ENCODE results near the gene SUPT7L. TPM values are rescaled to one million over a fixed set of nuclear protein-coding genes. Genes with fewer than 3 reads are reported as not detected.

SUPT7L gene
- total and polyA plus RNA-seq, 7 donors = 7.2 to 27.1 (median 19.7) TPM

DNA sequence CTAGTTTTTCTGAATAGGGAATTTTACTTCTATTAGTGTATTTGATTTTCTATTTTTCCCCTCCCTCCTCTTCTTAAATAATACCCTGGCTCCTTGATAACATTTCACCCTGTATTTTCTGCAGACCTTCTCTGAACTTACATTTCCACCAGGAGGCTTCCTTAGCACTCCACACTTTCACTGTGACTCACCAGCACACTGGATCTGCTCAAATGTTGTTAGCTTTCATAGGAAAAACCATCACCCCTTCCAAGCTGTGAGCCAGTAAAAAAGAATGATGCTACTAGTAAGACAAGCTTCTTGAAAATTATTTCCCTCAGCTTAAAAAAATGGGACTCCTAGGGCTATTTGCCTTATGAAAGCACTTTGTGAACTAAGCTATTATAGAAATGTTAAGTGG lies 16.1 kb downstream of the SUPT7L start:
- H3K27ac ChIP-seq = no peak overlapping the region
- H3K9me3 ChIP-seq = no peaks in the 10 kb centered on the region
- intact Hi-C loops (cut with DNase I) = no loop called here
- no peak for TF ChIP-seq POLR2A (IDR thresholded peaks at IDR 0.05)
- TF ChIP-seq, protein P1, sequence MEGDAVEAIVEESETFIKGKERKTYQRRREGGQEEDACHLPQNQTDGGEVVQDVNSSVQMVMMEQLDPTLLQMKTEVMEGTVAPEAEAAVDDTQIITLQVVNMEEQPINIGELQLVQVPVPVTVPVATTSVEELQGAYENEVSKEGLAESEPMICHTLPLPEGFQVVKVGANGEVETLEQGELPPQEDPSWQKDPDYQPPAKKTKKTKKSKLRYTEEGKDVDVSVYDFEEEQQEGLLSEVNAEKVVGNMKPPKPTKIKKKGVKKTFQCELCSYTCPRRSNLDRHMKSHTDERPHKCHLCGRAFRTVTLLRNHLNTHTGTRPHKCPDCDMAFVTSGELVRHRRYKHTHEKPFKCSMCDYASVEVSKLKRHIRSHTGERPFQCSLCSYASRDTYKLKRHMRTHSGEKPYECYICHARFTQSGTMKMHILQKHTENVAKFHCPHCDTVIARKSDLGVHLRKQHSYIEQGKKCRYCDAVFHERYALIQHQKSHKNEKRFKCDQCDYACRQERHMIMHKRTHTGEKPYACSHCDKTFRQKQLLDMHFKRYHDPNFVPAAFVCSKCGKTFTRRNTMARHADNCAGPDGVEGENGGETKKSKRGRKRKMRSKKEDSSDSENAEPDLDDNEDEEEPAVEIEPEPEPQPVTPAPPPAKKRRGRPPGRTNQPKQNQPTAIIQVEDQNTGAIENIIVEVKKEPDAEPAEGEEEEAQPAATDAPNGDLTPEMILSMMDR (IDR thresholded peaks at IDR 0.05) = no peak
- no peak for TF ChIP-seq EP300 (IDR thresholded peaks at IDR 0.05)
- TF ChIP-seq POLR2AphosphoS5 (IDR thresholded peaks at IDR 0.05) = no peak
- no peak for DNase-seq
- no peaks in the 10 kb centered on the region for H3K27me3 ChIP-seq
- H3K36me3 ChIP-seq = peaks cover 10 to 100% (median 44%) of the 10 kb centered on the region in 4 donors
- no peaks in the 10 kb centered on the region for H3K4me1 ChIP-seq
- no peak overlapping the region for H3K4me3 ChIP-seq

DNA sequence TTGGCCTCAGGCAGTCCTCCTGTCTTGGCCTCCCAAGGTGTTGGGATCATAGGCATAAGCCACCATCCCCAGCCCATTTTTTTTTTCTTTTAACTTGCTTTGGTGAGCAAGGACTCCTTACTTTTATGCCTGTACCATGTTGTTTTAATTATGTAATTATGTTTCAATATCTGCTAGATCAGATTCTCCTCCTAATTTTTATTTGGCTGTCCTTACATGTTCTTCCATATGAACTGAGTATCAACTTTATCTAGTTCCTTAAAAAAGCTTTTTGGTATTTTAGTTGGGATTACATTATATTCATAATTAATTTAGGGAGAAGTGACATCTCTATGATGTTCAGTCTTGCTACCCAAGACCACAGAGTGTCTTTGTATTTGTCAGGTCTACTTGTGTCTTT lies 18.2 kb downstream of the SUPT7L start:
- DNase-seq = no peak
- intact Hi-C loops (cut with DNase I) = no loop called here
- peaks cover 5 to 100% (median 45%) of the 10 kb centered on the region in 4 donors for H3K36me3 ChIP-seq

DNA sequence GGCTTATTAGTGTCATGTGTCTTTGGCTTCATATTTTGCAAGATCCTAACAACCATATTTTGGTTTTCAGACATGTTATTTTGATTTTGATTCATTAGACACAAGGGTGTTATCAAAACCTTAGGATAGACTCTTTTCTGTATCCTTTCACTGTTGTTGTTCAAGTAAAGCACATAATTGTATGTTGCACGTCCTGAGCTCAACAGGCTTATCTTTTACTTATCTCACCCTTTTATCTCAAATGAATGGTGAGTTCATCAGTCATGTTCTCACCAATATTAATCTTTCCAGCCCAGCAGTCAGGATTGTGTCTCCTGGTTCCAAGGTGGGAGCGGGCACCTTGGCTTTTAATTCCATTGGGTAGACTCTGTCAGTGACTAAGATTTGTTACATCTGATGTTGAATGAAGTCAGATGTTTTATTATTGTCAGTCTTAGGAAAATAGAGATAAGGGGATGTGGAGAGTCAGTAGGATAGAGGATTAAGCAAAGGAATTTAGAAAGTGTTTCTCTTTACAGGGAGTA lies 22.6 kb downstream of the SUPT7L start:
- Histone ChIP-seq H3K9me3 (no peaks in the 10 kb centered on the region), H3K27me3 (no peaks in the 10 kb centered on the region), H3K27ac (no peak overlapping the region), H3K36me3 (peaks cover 28 to 100% (median 53%) of the 10 kb centered on the region in 4 donors), H3K4me3 (no peak overlapping the region), H3K4me1 (no peaks in the 10 kb centered on the region)
- DNase-seq = no peak
- WGBS, 2 donors = 88 to 93% methylated on average over 2 of the region's 2 CpGs
- TF ChIP-seq, protein P1 (IDR thresholded peaks at IDR 0.05) = no peak
- TF ChIP-seq POLR2A (IDR thresholded peaks at IDR 0.05) (no peak), POLR2AphosphoS5 (IDR thresholded peaks at IDR 0.05) (no peak), EP300 (IDR thresholded peaks at IDR 0.05) (no peak)
- intact Hi-C loops (cut with DNase I) = no loop called here

More for the DNA sequence above, 18.2 kb downstream of the SUPT7L start:
- H3K9me3 ChIP-seq = no peaks in the 10 kb centered on the region
- no peak overlapping the region for H3K4me3 ChIP-seq
- H3K27ac ChIP-seq = no peak overlapping the region
- no peaks in the 10 kb centered on the region for H3K27me3 ChIP-seq
- TF ChIP-seq EP300 (IDR thresholded peaks at IDR 0.05) (no peak), POLR2A (IDR thresholded peaks at IDR 0.05) (no peak), POLR2AphosphoS5 (IDR thresholded peaks at IDR 0.05) (no peak)
- TF ChIP-seq, protein P1 (IDR thresholded peaks at IDR 0.05) = no peak
- H3K4me1 ChIP-seq = no peaks in the 10 kb centered on the region

DNA sequence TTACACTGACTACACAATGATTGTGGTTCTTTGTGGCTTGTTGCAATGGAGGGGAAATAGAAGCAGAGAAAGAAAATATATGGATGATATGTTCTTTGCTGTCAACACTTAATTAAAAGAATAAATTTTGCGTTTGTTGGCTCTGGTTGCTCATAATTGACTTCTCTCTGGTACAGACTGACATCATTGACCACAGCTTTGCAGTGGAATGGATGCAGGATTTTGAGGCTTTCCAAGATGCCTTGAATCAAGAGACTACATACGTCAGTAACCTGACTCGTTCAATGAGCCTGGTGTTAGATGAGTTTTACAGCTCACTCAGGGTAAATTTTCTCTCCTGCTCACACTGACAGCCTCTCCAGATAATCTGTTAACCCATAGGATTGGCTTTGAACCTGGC lies 24.7 kb downstream of the SUPT7L start:
- Histone ChIP-seq H3K4me1 (no peaks in the 10 kb centered on the region), H3K27me3 (no peaks in the 10 kb centered on the region), H3K4me3 (no peak overlapping the region), H3K27ac (no peak overlapping the region), H3K9me3 (no peaks in the 10 kb centered on the region), H3K36me3 (peaks cover 37 to 100% (median 63%) of the 10 kb centered on the region in 4 donors)
- TF ChIP-seq POLR2AphosphoS5 (IDR thresholded peaks at IDR 0.05) = no peak
- TF ChIP-seq POLR2A (IDR thresholded peaks at IDR 0.05) = no peak
- TF ChIP-seq, protein P1 (IDR thresholded peaks at IDR 0.05) = no peak
- no peak for TF ChIP-seq EP300 (IDR thresholded peaks at IDR 0.05)
- WGBS, 2 donors = 58 to 75% methylated on average over 3 of the region's 3 CpGs
- DNase-seq = no peak
- intact Hi-C loops (cut with DNase I) = no loop called here

DNA sequence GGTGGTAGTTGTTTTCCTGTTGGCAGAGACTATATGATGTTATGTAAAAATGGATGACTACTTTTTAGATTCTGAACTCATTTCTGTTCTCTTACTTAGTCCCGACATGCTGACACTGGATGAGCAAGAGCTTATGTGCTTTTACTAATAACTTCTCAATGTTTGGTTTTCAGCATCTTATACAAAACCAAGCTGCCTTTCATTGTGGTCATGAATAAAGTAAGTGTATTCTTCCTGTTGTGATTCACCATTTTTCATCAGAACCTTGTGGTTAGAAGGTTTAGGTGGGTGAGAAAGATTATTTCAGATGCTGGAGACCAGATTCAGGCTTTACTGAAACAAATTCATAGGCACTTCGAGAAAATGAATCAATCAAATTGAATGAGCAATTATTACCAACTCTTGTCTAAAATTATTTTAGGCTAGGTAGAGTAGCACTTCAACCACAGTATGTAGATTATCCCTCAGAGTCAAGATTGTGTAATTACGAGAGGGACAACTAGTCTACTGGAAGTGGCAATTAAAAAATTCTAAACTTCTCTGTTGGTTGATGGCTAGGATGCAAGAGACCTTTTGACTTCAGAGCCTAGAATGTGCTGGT lies 25.3 kb downstream of the SUPT7L start:
- H3K4me3 ChIP-seq = no peak overlapping the region
- DNase-seq = no peak
- 83 to 90% methylated on average over 3 of the region's 3 CpGs for WGBS, 2 donors
- peaks cover 37 to 100% (median 63%) of the 10 kb centered on the region in 4 donors for H3K36me3 ChIP-seq
- H3K9me3 ChIP-seq = no peaks in the 10 kb centered on the region
- no peak for TF ChIP-seq EP300 (IDR thresholded peaks at IDR 0.05)
- TF ChIP-seq, protein P1 (IDR thresholded peaks at IDR 0.05) = no peak
- no peak for TF ChIP-seq POLR2A (IDR thresholded peaks at IDR 0.05)
- no peak for TF ChIP-seq POLR2AphosphoS5 (IDR thresholded peaks at IDR 0.05)
- H3K27ac ChIP-seq = no peak overlapping the region
- H3K27me3 ChIP-seq = no peaks in the 10 kb centered on the region
- no peaks in the 10 kb centered on the region for H3K4me1 ChIP-seq
- intact Hi-C loops (cut with DNase I) = no loop called here

Data from sigmoid colon (tissue), 7 donors.